GM12865 (cell line): Measurements from ENCODE around the gene DOCK2.

Experiments used
- DNase-seq: peaks from one replicate; pipeline ENCODE4 v3.0.0; 2010; ENCODE audit warnings: low read depth
- H3K4me3 ChIP-seq: 2 replicates; pipeline ENCODE4 v1.5.1; 2011; ENCODE audit warnings: mild to moderate bottlenecking, low read depth, low read length, control low read depth
- CTCF ChIP-seq: IDR thresholded peaks from 2 replicates; pipeline ENCODE4 v1.5.1; 2011; ENCODE audit warnings: low read length, control low read depth, low read depth, inconsistent platforms; ENCODE audit not compliant: insufficient read depth; ENCODE audit errors: missing control alignments

Gene DOCK2

GRCh38 chr5:169836835-169837536 is 199.9 kb downstream of the DOCK2 start:
- no peak overlapping the region for H3K4me3 ChIP-seq

GRCh38 chr5:169837686-169838085 is 200.6 kb downstream of the DOCK2 start:
- TF ChIP-seq CTCF: no peak
- no peak for DNase-seq
- no peak overlapping the region for H3K4me3 ChIP-seq

More at GRCh38 chr5:169836835-169837536, 199.9 kb downstream of the DOCK2 start:
- DNase-seq: no peak
- TF ChIP-seq CTCF: no peak

- DNase-seq: peak; percentile 81
- H3K4me3 ChIP-seq: no peak overlapping the region
- no peak for TF ChIP-seq CTCF
Observed at GRCh38 chr5:169838688-169839087, 201.6 kb downstream of the DOCK2 start.

- no peak for DNase-seq
- no peak for TF ChIP-seq CTCF
- H3K4me3 ChIP-seq: no peak overlapping the region
Observed at GRCh38 chr5:169840405-169840804, 203.3 kb downstream of the DOCK2 start.

- H3K4me3 ChIP-seq: no peak overlapping the region
- TF ChIP-seq CTCF: no peak
- DNase-seq: no peak
Observed at GRCh38 chr5:169842699-169843098, 205.6 kb downstream of the DOCK2 start.

GRCh38 chr5:169847519-169847918 is 210.4 kb downstream of the DOCK2 start:
- DNase-seq: no peak

More at GRCh38 chr5:169847519-169847918, 210.4 kb downstream of the DOCK2 start:
- no peak for TF ChIP-seq CTCF
- no peak overlapping the region for H3K4me3 ChIP-seq
